Measurements from ENCODE around the gene MYO3B. TPM values are rescaled to one million over a fixed set of nuclear protein-coding genes. Genes with fewer than 3 reads are reported as not detected.

MYO3B gene
- polyA plus RNA-seq, 1 donor (not counting 4 experiments of a cell fraction or from before 2014, with no cell fraction given) = 4.4 TPM

- Histone ChIP-seq H3K4me1 (ENCODE audit: control insufficient read depth, extremely low read depth, insufficient read depth, low read length) (no peaks in the 10 kb centered on the region), H3K27ac (ENCODE audit: control insufficient read depth, insufficient read depth, low read length) (no peak overlapping the region), H3K9me1 (ENCODE audit: control insufficient read depth, extremely low read depth, insufficient read depth, low read length) (no peaks in the 10 kb centered on the region), H4K20me1 (ENCODE audit: control insufficient read depth, extremely low read depth, insufficient read depth, low read length) (no peaks in the 10 kb centered on the region), H3K27me3 (ENCODE audit: control insufficient read depth, extremely low read depth, insufficient read depth, low read length) (no peaks in the 10 kb centered on the region), H3K4me2 (ENCODE audit: control insufficient read depth, extremely low read depth, insufficient read depth, low read depth, low read length) (no peak overlapping the region), H3K79me2 (ENCODE audit: control insufficient read depth, insufficient read depth, low read length) (no peaks in the 10 kb centered on the region), H3K9me3 (ENCODE audit: control insufficient read depth, low read depth, low read length) (no peaks in the 10 kb centered on the region), H3K9ac (ENCODE audit: control insufficient read depth, extremely low read depth, insufficient read depth, low read length) (no peak overlapping the region), H3K4me3 (ENCODE audit: control insufficient read depth in 2 of 3, extremely low read depth in 1 of 3, insufficient read depth in 2 of 3, low read depth in 1 of 3, low read length in 3 of 3) (no peak overlapping the region), H2AFZ (ENCODE audit: control insufficient read depth, low read length) (no peak overlapping the region), H3K36me3 (ENCODE audit: control insufficient read depth in 2 of 2, extremely low read depth in 1 of 2, insufficient read depth in 2 of 2, low read length in 2 of 2) (no peaks in the 10 kb centered on the region)
- FAIRE-seq = no peak
- DNase-seq (ENCODE audit: low read depth, low spot score) = no peak
- dilution Hi-C loops (cut with MboI; ENCODE audit: extremely low pct_ligation_motif_present, low sequenced_read_pairs) = no loop called here
- TF ChIP-seq, protein P1, sequence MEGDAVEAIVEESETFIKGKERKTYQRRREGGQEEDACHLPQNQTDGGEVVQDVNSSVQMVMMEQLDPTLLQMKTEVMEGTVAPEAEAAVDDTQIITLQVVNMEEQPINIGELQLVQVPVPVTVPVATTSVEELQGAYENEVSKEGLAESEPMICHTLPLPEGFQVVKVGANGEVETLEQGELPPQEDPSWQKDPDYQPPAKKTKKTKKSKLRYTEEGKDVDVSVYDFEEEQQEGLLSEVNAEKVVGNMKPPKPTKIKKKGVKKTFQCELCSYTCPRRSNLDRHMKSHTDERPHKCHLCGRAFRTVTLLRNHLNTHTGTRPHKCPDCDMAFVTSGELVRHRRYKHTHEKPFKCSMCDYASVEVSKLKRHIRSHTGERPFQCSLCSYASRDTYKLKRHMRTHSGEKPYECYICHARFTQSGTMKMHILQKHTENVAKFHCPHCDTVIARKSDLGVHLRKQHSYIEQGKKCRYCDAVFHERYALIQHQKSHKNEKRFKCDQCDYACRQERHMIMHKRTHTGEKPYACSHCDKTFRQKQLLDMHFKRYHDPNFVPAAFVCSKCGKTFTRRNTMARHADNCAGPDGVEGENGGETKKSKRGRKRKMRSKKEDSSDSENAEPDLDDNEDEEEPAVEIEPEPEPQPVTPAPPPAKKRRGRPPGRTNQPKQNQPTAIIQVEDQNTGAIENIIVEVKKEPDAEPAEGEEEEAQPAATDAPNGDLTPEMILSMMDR (optimal IDR thresholded peaks at IDR 0.05 in 1 of 3, IDR thresholded peaks at IDR 0.05 in 1 of 3, conservative IDR thresholded peaks at IDR 0.05 in 1 of 3; ENCODE audit: extremely low read depth in 1 of 3, insufficient read depth in 2 of 3, low read length in 3 of 3) = no peak
- TF ChIP-seq EZH2 (IDR thresholded peaks at IDR 0.05; ENCODE audit: low read length) = no peak
Measured at GRCh38 chr2:170554278-170554955, 376.5 kb downstream of the MYO3B start.

DNA sequence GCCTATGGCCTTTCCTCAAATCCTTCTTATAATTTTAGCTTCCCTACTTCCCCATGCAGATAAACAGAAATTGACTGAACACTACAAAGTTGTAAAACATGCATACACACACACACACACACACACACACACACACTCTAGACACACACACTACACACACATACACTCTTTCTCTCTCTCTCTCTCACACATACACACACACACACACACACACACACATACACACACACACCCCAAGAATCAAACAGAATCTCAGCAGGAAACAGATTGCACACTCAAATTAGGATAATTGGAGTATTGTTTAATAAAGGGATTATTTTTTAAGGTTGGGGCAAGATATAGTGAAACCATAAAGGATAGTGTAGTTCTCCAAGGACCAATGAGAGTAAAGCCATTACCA lies 385.0 kb downstream of the MYO3B start:
- Histone ChIP-seq H3K79me2 (ENCODE audit: control insufficient read depth, insufficient read depth, low read length) (no peaks in the 10 kb centered on the region), H3K4me3 (ENCODE audit: control insufficient read depth in 2 of 3, extremely low read depth in 1 of 3, insufficient read depth in 2 of 3, low read depth in 1 of 3, low read length in 3 of 3) (no peak overlapping the region), H2AFZ (ENCODE audit: control insufficient read depth, low read length) (no peak overlapping the region), H3K4me2 (ENCODE audit: control insufficient read depth, extremely low read depth, insufficient read depth, low read depth, low read length) (no peak overlapping the region), H3K9me3 (ENCODE audit: control insufficient read depth, low read depth, low read length) (no peaks in the 10 kb centered on the region), H3K27me3 (ENCODE audit: control insufficient read depth, extremely low read depth, insufficient read depth, low read length) (no peaks in the 10 kb centered on the region), H3K36me3 (ENCODE audit: control insufficient read depth in 2 of 2, extremely low read depth in 1 of 2, insufficient read depth in 2 of 2, low read length in 2 of 2) (no peaks in the 10 kb centered on the region), H3K9me1 (ENCODE audit: control insufficient read depth, extremely low read depth, insufficient read depth, low read length) (no peaks in the 10 kb centered on the region), H3K4me1 (ENCODE audit: control insufficient read depth, extremely low read depth, insufficient read depth, low read length) (no peaks in the 10 kb centered on the region), H4K20me1 (ENCODE audit: control insufficient read depth, extremely low read depth, insufficient read depth, low read length) (no peaks in the 10 kb centered on the region), H3K9ac (ENCODE audit: control insufficient read depth, extremely low read depth, insufficient read depth, low read length) (no peak overlapping the region), H3K27ac (ENCODE audit: control insufficient read depth, insufficient read depth, low read length) (no peak overlapping the region)
- DNase-seq (ENCODE audit: low read depth, low spot score) = no peak
- dilution Hi-C loops (cut with MboI; ENCODE audit: extremely low pct_ligation_motif_present, low sequenced_read_pairs) = no loop called here
- TF ChIP-seq EZH2 (IDR thresholded peaks at IDR 0.05; ENCODE audit: low read length) = no peak
- TF ChIP-seq, protein P1 (optimal IDR thresholded peaks at IDR 0.05 in 1 of 3, IDR thresholded peaks at IDR 0.05 in 1 of 3, conservative IDR thresholded peaks at IDR 0.05 in 1 of 3; ENCODE audit: extremely low read depth in 1 of 3, insufficient read depth in 2 of 3, low read length in 3 of 3) = no peak
- FAIRE-seq = no peak
